Measurements from ENCODE around the gene ZNF526. TPM values are rescaled to one million over a fixed set of nuclear protein-coding genes. Genes with fewer than 3 reads are reported as not detected.

ZNF526 gene
- total RNA-seq, 1 experiment from 2014 or later: 19.4 TPM

GRCh38 chr19:42176990-42177685, 43.0 kb upstream of the ZNF526 start:
- H3K9me3 ChIP-seq: no peaks in the 10 kb centered on the region
- ChIA-PET CTCF (interaction anchor here (0.6 to 1.3 kb wide), 6 partner anchors 9 to 178 kb away, joined by 3 to 5 read pairs (median 4); partner anchors contain the start of gene GRIK5), POLR2A (no interaction called here)
- peaks cover 19% of the 10 kb centered on the region for H3K27me3 Mint-ChIP-seq (ENCODE audit: insufficient read depth, unreplicated experiment)
- no peaks in the 10 kb centered on the region for H3K9me3 Mint-ChIP-seq (ENCODE audit: unreplicated experiment)
- H3K4me1 Mint-ChIP-seq (ENCODE audit: low read depth, unreplicated experiment): peaks cover 8% of the 10 kb centered on the region
- no peak overlapping the region for H3K27ac Mint-ChIP-seq (ENCODE audit: unreplicated experiment)
- H3K27me3 ChIP-seq (replicated peaks; ENCODE audit: control insufficient read depth, insufficient read depth, low read length): peaks cover 8% of the 10 kb centered on the region
- no TSS peak for BruUV-seq (replicated peaks)
- intact Hi-C loops (cut with micrococcal nuclease; ENCODE audit: unreplicated experiment): loop anchor here (5.0 kb wide), 1 partner anchor 35 kb away; no protein-coding TSS in a partner anchor
- peak; percentile 74 to 89 for DNase-seq
- TF ChIP-seq CTCF (IDR thresholded peaks at IDR 0.05; ENCODE audit: insufficient read depth in 1 of 2, low read depth in 1 of 2, low read length in 1 of 2, severe bottlenecking in 1 of 2, unreplicated experiment in 1 of 2): peak; percentile 41 to 52
- no peaks in the 10 kb centered on the region for H3K36me3 Mint-ChIP-seq (ENCODE audit: insufficient read depth, unreplicated experiment)
- H3K4me3 Mint-ChIP-seq (ENCODE audit: unreplicated experiment): no peak overlapping the region
- H3K36me3 ChIP-seq (ENCODE audit: control insufficient read depth, insufficient read depth, low read length): no peaks in the 10 kb centered on the region
- H3K4me3 ChIP-seq (ENCODE audit: low read depth, low read length): peak overlapping the region; percentile 19
- peaks cover 8% of the 10 kb centered on the region; the same call in 1 of the 2 replicates for H3K4me1 ChIP-seq

- no peak overlapping the region for H3K4me3 ChIP-seq (ENCODE audit: low read depth, low read length)
- BruUV-seq (replicated peaks): no TSS peak
- H3K36me3 ChIP-seq (ENCODE audit: control insufficient read depth, insufficient read depth, low read length): no peaks in the 10 kb centered on the region
- H3K27me3 ChIP-seq (replicated peaks; ENCODE audit: control insufficient read depth, insufficient read depth, low read length): peaks cover 8% of the 10 kb centered on the region
- H3K4me1 Mint-ChIP-seq (ENCODE audit: low read depth, unreplicated experiment): peaks cover 8% of the 10 kb centered on the region
- intact Hi-C loops (cut with micrococcal nuclease; ENCODE audit: unreplicated experiment): loop anchor here (5.0 kb wide), 1 partner anchor 35 kb away; no protein-coding TSS in a partner anchor
- TF ChIP-seq CTCF (IDR thresholded peaks at IDR 0.05; ENCODE audit: insufficient read depth in 1 of 2, low read depth in 1 of 2, low read length in 1 of 2, severe bottlenecking in 1 of 2, unreplicated experiment in 1 of 2): no peak
- ChIA-PET POLR2A (no interaction called here), CTCF (interaction anchor here (0.6 to 1.3 kb wide), 2 partner anchors 9 to 102 kb away, joined by 4 to 5 read pairs; no protein-coding TSS in a partner anchor)
- peaks cover 24% of the 10 kb centered on the region for H3K27me3 Mint-ChIP-seq (ENCODE audit: insufficient read depth, unreplicated experiment)
- H3K36me3 Mint-ChIP-seq (ENCODE audit: insufficient read depth, unreplicated experiment): no peaks in the 10 kb centered on the region
- no peaks in the 10 kb centered on the region for H3K9me3 ChIP-seq
- no peak overlapping the region for H3K4me3 Mint-ChIP-seq (ENCODE audit: unreplicated experiment)
- peaks cover 8% of the 10 kb centered on the region; the same call in 1 of the 2 replicates for H3K4me1 ChIP-seq
- H3K9me3 Mint-ChIP-seq (ENCODE audit: unreplicated experiment): no peaks in the 10 kb centered on the region
- no peak for DNase-seq
- H3K27ac Mint-ChIP-seq (ENCODE audit: unreplicated experiment): no peak overlapping the region
These were observed 42.5 kb upstream of the ZNF526 start for GRCh38 chr19:42177686-42178019.

GRCh38 chr19:42178791-42179674, 41.1 kb upstream of the ZNF526 start:
- no peak overlapping the region for H3K4me3 Mint-ChIP-seq (ENCODE audit: unreplicated experiment)

More at GRCh38 chr19:42178791-42179674, 41.1 kb upstream of the ZNF526 start:
- POLR2A ChIA-PET: no interaction called here
- Mint-ChIP-seq H3K27me3 (ENCODE audit: insufficient read depth, unreplicated experiment) (peaks cover 25% of the 10 kb centered on the region), H3K9me3 (ENCODE audit: unreplicated experiment) (no peaks in the 10 kb centered on the region), H3K27ac (ENCODE audit: unreplicated experiment) (no peak overlapping the region), H3K4me1 (ENCODE audit: low read depth, unreplicated experiment) (peaks cover 8% of the 10 kb centered on the region), H3K36me3 (ENCODE audit: insufficient read depth, unreplicated experiment) (no peaks in the 10 kb centered on the region)
- no TSS peak for BruUV-seq (replicated peaks)
- peak; percentile 43 to 63 for TF ChIP-seq CTCF (IDR thresholded peaks at IDR 0.05; ENCODE audit: insufficient read depth in 1 of 2, low read depth in 1 of 2, low read length in 1 of 2, severe bottlenecking in 1 of 2, unreplicated experiment in 1 of 2)
- intact Hi-C loops (cut with micrococcal nuclease; ENCODE audit: unreplicated experiment): loop anchor here (5.0 kb wide), 1 partner anchor 37 kb away; no protein-coding TSS in a partner anchor
- peak in 1 of 2 experiments; percentile 32 for DNase-seq
- H3K36me3 ChIP-seq (ENCODE audit: control insufficient read depth, insufficient read depth, low read length): no peaks in the 10 kb centered on the region
- peaks cover 8% of the 10 kb centered on the region; the same call in 1 of the 2 replicates for H3K4me1 ChIP-seq
- H3K9me3 ChIP-seq: no peaks in the 10 kb centered on the region
- CTCF ChIA-PET: no interaction called here
- H3K4me3 ChIP-seq (ENCODE audit: low read depth, low read length): no peak overlapping the region
- peaks cover 8% of the 10 kb centered on the region for H3K27me3 ChIP-seq (replicated peaks; ENCODE audit: control insufficient read depth, insufficient read depth, low read length)
